Glutamatergic neuron (in vitro differentiated cells): Measurements from ENCODE around the gene PER3. TPM values are rescaled to one million over a fixed set of nuclear protein-coding genes. Genes with fewer than 3 reads are reported as not detected.

Experiments used
- DNase-seq: peaks from one replicate; pipeline ENCODE4 v3.0.0; 2022
- H3K27ac Mint-ChIP-seq: one replicate; pipeline ENCODE4 v1.8.0; 2020; ENCODE audit warnings: mild to moderate bottlenecking, mixed read lengths, inconsistent platforms; ENCODE audit not compliant: unreplicated experiment
- H3K27me3 Mint-ChIP-seq: one replicate; pipeline ENCODE4 v1.8.0; 2020; ENCODE audit warnings: mild to moderate bottlenecking, moderate library complexity, mixed read lengths, inconsistent platforms; ENCODE audit not compliant: unreplicated experiment
- H3K36me3 Mint-ChIP-seq: one replicate; pipeline ENCODE4 v1.8.0; 2020; ENCODE audit warnings: mild to moderate bottlenecking, mixed read lengths, inconsistent platforms; ENCODE audit not compliant: unreplicated experiment
- H3K4me1 Mint-ChIP-seq: one replicate; pipeline ENCODE4 v1.8.0; 2020; ENCODE audit warnings: mild to moderate bottlenecking, low read depth, mixed read lengths, inconsistent platforms; ENCODE audit not compliant: unreplicated experiment
- H3K4me3 Mint-ChIP-seq: one replicate; pipeline ENCODE4 v1.8.0; 2020; ENCODE audit warnings: mild to moderate bottlenecking, mixed read lengths, inconsistent platforms; ENCODE audit not compliant: unreplicated experiment
- H3K9me3 Mint-ChIP-seq: one replicate; pipeline ENCODE4 v1.8.0; 2020; ENCODE audit warnings: mild to moderate bottlenecking, moderate library complexity, mixed read lengths, inconsistent platforms; ENCODE audit not compliant: unreplicated experiment
- CTCF ChIP-seq: fragments of 200-600 bp; sonication (generic); IDR thresholded peaks from one replicate; pipeline ENCODE4 v1.5.0; 2021; ENCODE audit not compliant: partially characterized antibody, unreplicated experiment
- total RNA-seq: library from RNA; stranded (reverse); fragmentation: NEBNext Ultra II Directional; extraction: Animal tissue kit (Norgen Biotek cat#: 25700); gene quantifications from one replicate; pipeline ENCODE4 v1.2.1, GENCODE V29; 2021; ENCODE audit not compliant: unreplicated experiment

The PER3 gene
- total RNA-seq, 1 donor from 2014 or later, result 3.6 TPM

DNA sequence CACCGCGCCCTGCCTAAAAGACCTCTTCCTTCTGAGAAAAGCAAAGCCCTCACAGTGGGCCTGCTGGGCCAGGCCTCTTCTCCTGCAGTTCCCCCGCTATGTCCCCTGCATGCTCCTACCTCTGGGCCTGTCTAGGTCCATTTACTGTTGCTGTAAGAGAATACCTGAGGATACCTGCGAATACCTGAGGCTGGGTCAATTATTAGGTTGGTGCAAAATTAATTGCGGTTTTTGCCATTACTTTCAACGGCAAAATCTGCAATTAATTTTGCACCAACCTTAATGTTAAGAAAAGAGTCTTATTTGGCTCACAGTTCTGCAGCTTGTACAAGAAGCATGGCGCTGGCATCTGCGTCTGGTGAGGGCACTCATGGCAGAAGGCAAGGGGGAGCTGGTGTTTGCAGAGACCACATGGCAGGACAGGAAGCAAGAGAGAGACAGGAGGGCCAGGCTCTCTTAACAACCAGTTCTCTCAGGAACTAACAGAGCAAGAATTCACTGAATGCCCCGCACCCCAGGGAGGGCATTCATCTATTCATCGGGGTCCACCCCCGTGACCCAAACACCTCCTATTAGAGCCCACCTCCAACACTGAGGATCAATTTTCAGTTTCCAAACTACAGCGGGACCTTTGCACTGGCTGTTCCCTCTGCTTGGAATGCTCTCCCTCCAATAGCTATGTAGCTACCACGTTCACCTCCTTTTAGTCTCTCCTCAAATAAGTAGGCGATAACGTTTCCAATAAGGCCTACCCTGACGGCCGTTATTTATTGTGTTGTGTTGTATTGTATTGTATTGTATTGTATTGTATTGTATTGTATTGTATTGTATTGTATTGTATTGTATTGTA, 78.3 kb downstream of the PER3 start:
- TF ChIP-seq CTCF, result no peak
- H3K36me3 Mint-ChIP-seq, result no peaks in the 10 kb centered on the region

GRCh38 chr1:7863756-7864328, 79.8 kb downstream of the PER3 start:
- no peak for TF ChIP-seq CTCF
- Mint-ChIP-seq H3K27me3 (peaks cover 5% of the 10 kb centered on the region), H3K4me1 (peaks cover 2% of the 10 kb centered on the region)

More for the DNA sequence above, 78.3 kb downstream of the PER3 start:
- Mint-ChIP-seq H3K9me3 (no peaks in the 10 kb centered on the region), H3K4me3 (no peak overlapping the region), H3K4me1 (peaks cover 2% of the 10 kb centered on the region), H3K27ac (no peak overlapping the region), H3K27me3 (peaks cover 5% of the 10 kb centered on the region)
- no peak for DNase-seq

DNA sequence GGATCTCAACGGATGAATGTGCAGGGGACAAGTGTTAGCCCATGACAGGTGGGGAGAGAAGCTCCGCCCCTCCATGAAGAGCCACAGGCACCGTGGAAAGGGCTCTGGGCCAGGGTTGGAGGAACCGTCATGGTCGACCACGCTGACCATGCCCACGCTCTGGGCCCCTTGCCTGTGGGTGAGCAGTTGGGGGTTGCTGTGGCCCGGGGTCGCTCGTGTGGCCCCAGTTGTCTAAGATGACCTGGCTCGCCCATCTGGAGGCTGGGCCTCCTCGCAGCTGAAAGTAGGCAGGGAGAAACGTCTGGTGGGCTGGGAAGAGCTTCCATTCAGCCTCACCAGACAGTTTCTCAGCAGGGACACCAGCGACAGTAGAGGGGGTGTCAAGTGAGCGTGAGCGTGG, 81.9 kb downstream of the PER3 start:
- Mint-ChIP-seq H3K4me3 (no peak overlapping the region), H3K4me1 (peaks cover 2% of the 10 kb centered on the region), H3K27me3 (peaks cover 1% of the 10 kb centered on the region), H3K27ac (no peak overlapping the region), H3K9me3 (no peaks in the 10 kb centered on the region), H3K36me3 (no peaks in the 10 kb centered on the region)
- TF ChIP-seq CTCF, result no peak
- DNase-seq, result no peak

More at GRCh38 chr1:7863756-7864328, 79.8 kb downstream of the PER3 start:
- Mint-ChIP-seq H3K9me3 (no peaks in the 10 kb centered on the region), H3K27ac (peak overlapping the region; percentile 11), H3K36me3 (no peaks in the 10 kb centered on the region), H3K4me3 (no peak overlapping the region)
- DNase-seq, result no peak

DNA sequence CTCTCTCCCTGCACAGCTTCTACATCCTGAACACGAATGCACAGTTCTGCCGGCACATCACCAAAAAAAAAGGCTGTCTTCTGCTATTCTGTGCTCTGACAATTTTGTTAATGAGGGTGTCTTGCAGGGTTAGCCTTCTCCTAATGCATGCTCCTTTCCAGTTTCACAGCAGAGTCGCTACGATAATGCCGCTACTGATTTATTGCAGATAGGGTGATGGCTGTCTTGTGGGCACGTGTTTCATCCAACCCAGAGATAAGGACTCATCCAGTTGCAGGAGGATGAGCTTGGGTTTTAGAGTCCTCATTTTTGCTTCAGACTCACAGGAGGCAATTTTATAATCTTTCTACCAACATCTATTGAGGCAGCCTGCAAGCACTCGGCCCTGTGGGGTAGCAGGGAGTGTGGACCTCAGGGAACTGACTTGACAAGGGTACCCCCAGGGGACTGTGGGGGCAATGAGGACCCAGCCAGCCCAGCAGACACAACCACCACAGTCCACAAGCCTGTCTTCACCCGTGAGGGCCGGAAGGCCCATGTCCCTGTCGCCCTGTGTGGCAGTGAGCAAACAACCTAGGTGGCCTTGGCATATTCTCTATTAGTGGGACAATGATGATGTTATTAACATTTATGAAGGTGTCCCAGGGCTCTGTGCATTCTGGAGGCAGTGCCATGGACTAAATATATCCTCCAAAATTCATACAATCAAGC, 84.1 kb downstream of the PER3 start:
- H3K27me3 Mint-ChIP-seq, result peaks cover 1% of the 10 kb centered on the region
- H3K27ac Mint-ChIP-seq, result no peak overlapping the region
- no peaks in the 10 kb centered on the region for H3K9me3 Mint-ChIP-seq
- H3K4me3 Mint-ChIP-seq, result no peak overlapping the region
- no peak for DNase-seq
- peaks cover 4% of the 10 kb centered on the region for H3K36me3 Mint-ChIP-seq
- TF ChIP-seq CTCF, result no peak
- H3K4me1 Mint-ChIP-seq, result peaks cover 2% of the 10 kb centered on the region
